Stomach (tissue), 9 donors: Measurements from ENCODE around the gene ZNF440. TPM values are rescaled to one million over a fixed set of nuclear protein-coding genes. Genes with fewer than 3 reads are reported as not detected.
A peak's percentile ranks its signal among the peaks of the same experiment; 100 is the strongest.
"Not testable (repeated sequence)": the region's sequence is repeated elsewhere in the genome, so short reads cannot be mapped to it uniquely, and the experiment has no call there.

Experiments used
- DNase-seq, 2 donors: peaks; one replicate each; pipeline versions ENCODE4 v3.0.0 to v3.0.0-alpha.2; 2013 to 2019
- H3K27ac ChIP-seq, 5 donors: fragments of 200-600 bp in 4 of 5; sonication (generic) in 4 of 5; one replicate each; pipeline ENCODE4 v1.5.1; 2013 to 2019; ENCODE audit warnings: mild to moderate bottlenecking in 1 of 5, moderate library complexity in 1 of 5
- H3K27me3 ChIP-seq, 3 donors: fragments of 200-600 bp; sonication (generic); one replicate each; pipeline ENCODE4 v1.5.1; 2017 to 2019; ENCODE audit warnings: mixed run types in 1 of 3
- H3K36me3 ChIP-seq, 4 donors: fragments of 200-600 bp; sonication (generic); 1 replicate in 3 of 4; 2 replicates in 1 of 4; pipeline ENCODE4 v1.5.1; 2016 to 2019
- H3K4me1 ChIP-seq, 4 donors: fragments of 200-600 bp; sonication (generic); one replicate each; pipeline ENCODE4 v1.5.1; 2016 to 2019
- H3K4me3 ChIP-seq, 4 donors: fragments of 200-600 bp; sonication (generic) in 3 of 4; one replicate each; pipeline ENCODE4 v1.5.1; 2016 to 2019; ENCODE audit warnings: mild to moderate bottlenecking in 1 of 4
- H3K9me3 ChIP-seq, 4 donors: fragments of 200-600 bp; sonication (generic); one replicate each; pipeline ENCODE4 v1.5.1; 2016 to 2019
- CTCF ChIP-seq, 7 experiments: fragments of 450-650 bp in 4 of 7; fragments of 200-600 bp in 3 of 7; sonication (generic) in 3 of 7; IDR thresholded peaks; one replicate each; pipeline ENCODE4 v1.5.1; 2016 to 2019; ENCODE audit warnings: antibody characterized with exemption in 7 of 7, control low read depth in 2 of 7, mild to moderate bottlenecking in 1 of 7
- EP300 ChIP-seq: sonication (generic); formaldehyde crosslinking; IDR thresholded peaks from one replicate; pipeline ENCODE4 v1.6.1; 2017; ENCODE audit warnings: antibody characterized with exemption
- POLR2A ChIP-seq, 4 donors: fragments of 450-650 bp; IDR thresholded peaks; one replicate each; pipeline ENCODE4 v1.6.1; 2016; ENCODE audit warnings: antibody characterized with exemption in 4 of 4, control low read depth in 2 of 4, mild to moderate bottlenecking in 1 of 4, moderate library complexity in 1 of 4
- POLR2AphosphoS5 ChIP-seq, 3 donors: sonication (generic); formaldehyde crosslinking; IDR thresholded peaks; one replicate each; pipeline ENCODE4 v1.6.1; 2016; ENCODE audit warnings: antibody characterized with exemption in 3 of 3
- WGBS, 5 donors: extraction: QIAGEN DNeasy Blood & Tissue Kit in 3 of 5; methylation state at CpG; one replicate each; pipeline versions ENCODE4 v1.1.5 to v1.1.7; 2013 to 2018; 5-methylcytosine and 5-hydroxymethylcytosine counted together
- intact Hi-C: fragments of 100-400 bp; cut with DNase I; formaldehyde crosslinking; loops from one replicate; pipeline ENCODE4 v1.15.1; 2023; ENCODE audit warnings: low total_unique reads
- polyA plus RNA-seq, 3 donors: library from polyadenylated mRNA; stranded (reverse); fragments of 200-250 nt; gene quantifications; one replicate each; pipeline ENCODE4 v1.2.3, GENCODE V29; 2013
- total RNA-seq, 5 donors: library from RNA; depleted of rRNA; stranded (reverse); fragments of >200 nt; gene quantifications; one replicate each; pipeline versions ENCODE4 v1.1.0 to v1.2.3, GENCODE V29; 2014 to 2016
- donor health status: healthy with polysubstance abuse.
- donor health status: Bipolar disorder and iron deficiency.
- donor health status: healthy.

ZNF440 gene
- total and polyA plus RNA-seq, 8 donors = 3.7 to 106 (median 13.8) TPM

- TF ChIP-seq POLR2AphosphoS5 (IDR thresholded peaks at IDR 0.05) = no peak
- no peak for TF ChIP-seq EP300
- no peak for TF ChIP-seq CTCF (IDR thresholded peaks at IDR 0.05)
- no peak for TF ChIP-seq POLR2A (IDR thresholded peaks at IDR 0.05)
- no peak overlapping the region for H3K4me3 ChIP-seq
- peaks cover 4 to 43% (median 29%) of the 10 kb centered on the region in 4 donors for H3K9me3 ChIP-seq
- no peak overlapping the region for H3K27ac ChIP-seq
- 69 to 76% (median 73%) methylated on average over 1 of the region's 1 CpG for WGBS, 5 donors
- intact Hi-C loops = no loop called here
- H3K4me1 ChIP-seq = no peaks in the 10 kb centered on the region
- H3K27me3 ChIP-seq = no peaks in the 10 kb centered on the region
- no peak for DNase-seq
- peaks cover 3 to 19% (median 5%) of the 10 kb centered on the region in 4 donors for H3K36me3 ChIP-seq
Measured at GRCh38 chr19:11873762-11874161, 59.7 kb downstream of the ZNF440 start.

GRCh38 chr19:11879687-11880266 is 65.7 kb downstream of the ZNF440 start:
- H3K27me3 ChIP-seq, H3K27ac ChIP-seq, H3K36me3 ChIP-seq, H3K9me3 ChIP-seq, H3K4me3 ChIP-seq: not testable (repeated sequence)
- intact Hi-C loops = loop anchor here (5.0 kb wide), 1 partner anchor 113 kb away; no protein-coding TSS in a partner anchor
- peaks cover 8 to 18% (median 13%) of the 10 kb centered on the region in 4 donors for H3K4me1 ChIP-seq
- DNase-seq = peak; percentile 19 to 35
- TF ChIP-seq CTCF (IDR thresholded peaks at IDR 0.05) = peak in 3 of 7 experiments; percentile 15 to 27 (median 17)
- WGBS, 5 donors = 72 to 80% (median 78%) methylated on average over 13 to 16 of the region's 16 CpGs

- peaks cover 0 to 6% (median 3%) of the 10 kb centered on the region in 4 donors for H3K9me3 ChIP-seq
- H3K27ac ChIP-seq = no peak overlapping the region
- TF ChIP-seq CTCF (IDR thresholded peaks at IDR 0.05) (no peak), POLR2AphosphoS5 (IDR thresholded peaks at IDR 0.05) (no peak)
- DNase-seq = no peak
- no peaks in the 10 kb centered on the region for H3K36me3 ChIP-seq
- 91 to 93% (median 92%) methylated on average over 12 of the region's 12 CpGs for WGBS, 5 donors
- intact Hi-C loops = no loop called here
- H3K4me1 ChIP-seq = peaks cover 8 to 19% (median 15%) of the 10 kb centered on the region in 4 donors
- no peaks in the 10 kb centered on the region for H3K27me3 ChIP-seq
- no peak overlapping the region for H3K4me3 ChIP-seq
Measured at GRCh38 chr19:11880598-11880997, 66.5 kb downstream of the ZNF440 start.

GRCh38 chr19:11881151-11881800 is 67.2 kb downstream of the ZNF440 start:
- Histone ChIP-seq H3K4me3 (no peak overlapping the region), H3K4me1 (peaks cover 8 to 19% (median 15%) of the 10 kb centered on the region in 4 donors), H3K27me3 (no peaks in the 10 kb centered on the region), H3K27ac (no peak overlapping the region), H3K36me3 (no peaks in the 10 kb centered on the region), H3K9me3 (peaks cover 0 to 6% (median 3%) of the 10 kb centered on the region in 4 donors)
- 11 to 15% (median 13%) methylated on average over 10 of the region's 10 CpGs for WGBS, 5 donors
- TF ChIP-seq CTCF (IDR thresholded peaks at IDR 0.05) = peak in 5 of 7 experiments; percentile 40 to 85 (median 65)
- TF ChIP-seq EP300 = no peak
- TF ChIP-seq POLR2AphosphoS5 (IDR thresholded peaks at IDR 0.05) = peak in 1 of 3 donors; percentile 36
- TF ChIP-seq POLR2A (IDR thresholded peaks at IDR 0.05) = no peak
- intact Hi-C loops = no loop called here
- DNase-seq = peak; percentile 76 to 89
